Measurements from ENCODE around the gene DNM3. TPM values are rescaled to one million over a fixed set of nuclear protein-coding genes. Genes with fewer than 3 reads are reported as not detected.

Gene DNM3
- polyA plus RNA-seq, 4 donors: 4.3 to 5.7 (median 5.0) TPM

DNA sequence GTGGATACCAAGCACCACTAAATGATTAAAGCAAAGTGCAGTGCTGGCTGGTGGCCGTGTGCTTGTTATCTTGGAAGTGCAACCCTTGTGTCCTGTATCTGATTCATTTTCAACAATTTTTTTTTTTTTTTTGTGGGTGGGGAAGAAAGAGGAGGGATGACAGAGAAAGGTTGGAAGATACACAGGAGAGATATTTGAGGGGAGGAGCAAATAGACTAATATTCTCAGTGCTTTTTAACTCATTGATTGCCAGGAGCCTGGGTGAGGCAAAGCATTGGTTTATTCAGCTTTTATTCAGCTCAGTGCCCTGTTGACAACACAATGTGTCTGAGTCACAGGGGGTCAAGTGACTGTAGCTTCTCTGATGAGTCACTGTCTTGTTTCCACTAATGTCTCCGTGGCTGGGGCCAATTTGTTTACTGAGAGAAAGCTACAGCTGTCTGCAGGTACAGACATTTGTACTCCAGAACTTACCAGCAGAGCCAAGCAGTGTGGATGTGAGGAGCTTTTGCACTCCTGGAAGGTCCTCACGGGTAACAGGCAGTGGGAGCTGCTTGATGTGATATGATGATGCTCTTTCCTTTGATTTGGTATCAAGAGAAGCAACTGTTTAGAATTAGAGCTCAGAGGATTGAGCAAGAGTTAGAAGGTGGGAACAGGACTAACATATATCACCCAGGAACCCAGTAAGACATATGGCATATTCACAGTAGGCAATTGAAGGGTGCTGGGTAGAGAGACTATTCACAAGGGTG, 23.6 kb upstream of the DNM3 start:
- DNase-seq (ENCODE audit: low read depth in 4 of 4, low spot score in 3 of 4): no peak

DNA sequence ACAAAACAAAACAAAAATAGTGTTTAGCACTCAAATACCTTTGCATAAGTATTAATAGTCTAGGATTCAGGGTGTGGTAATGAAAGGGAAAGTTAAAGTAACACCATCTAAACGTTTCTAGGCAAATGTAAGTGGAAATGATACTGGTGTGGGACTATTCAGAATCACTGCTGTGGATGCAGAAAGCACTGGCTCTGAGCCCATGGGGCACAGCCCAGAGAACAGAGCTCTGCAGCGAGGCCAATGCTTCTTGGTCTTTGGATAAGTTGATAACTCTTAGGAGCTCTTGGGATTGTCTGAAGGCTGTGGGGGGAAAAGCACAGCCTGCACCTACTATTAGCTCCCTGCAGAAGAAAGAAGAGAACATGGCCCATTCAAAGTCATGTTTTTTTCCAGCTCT, 21.4 kb upstream of the DNM3 start:
- DNase-seq (ENCODE audit: low read depth in 4 of 4, low spot score in 3 of 4): no peak

DNA sequence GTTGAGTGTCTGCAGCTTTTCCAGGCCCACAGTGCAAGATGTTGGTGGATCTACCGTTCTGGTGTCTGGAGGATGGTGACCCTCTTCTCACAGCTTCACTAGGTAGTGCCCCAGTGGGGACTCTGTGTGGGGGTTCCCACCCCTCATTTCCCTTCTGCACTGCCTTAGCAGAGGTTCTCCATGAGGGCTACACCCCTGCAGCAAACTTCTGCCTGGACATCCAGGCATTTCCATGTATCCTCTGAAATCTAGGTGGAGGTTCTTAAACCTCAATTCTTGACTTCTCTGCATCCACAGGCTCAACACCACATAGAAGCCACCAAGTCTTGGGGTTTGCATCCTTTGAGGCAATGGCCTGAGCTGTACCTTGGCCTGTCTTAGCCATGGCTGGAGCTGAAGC, 14.3 kb upstream of the DNM3 start:
- no peak for DNase-seq (ENCODE audit: low read depth in 4 of 4, low spot score in 3 of 4)

DNA sequence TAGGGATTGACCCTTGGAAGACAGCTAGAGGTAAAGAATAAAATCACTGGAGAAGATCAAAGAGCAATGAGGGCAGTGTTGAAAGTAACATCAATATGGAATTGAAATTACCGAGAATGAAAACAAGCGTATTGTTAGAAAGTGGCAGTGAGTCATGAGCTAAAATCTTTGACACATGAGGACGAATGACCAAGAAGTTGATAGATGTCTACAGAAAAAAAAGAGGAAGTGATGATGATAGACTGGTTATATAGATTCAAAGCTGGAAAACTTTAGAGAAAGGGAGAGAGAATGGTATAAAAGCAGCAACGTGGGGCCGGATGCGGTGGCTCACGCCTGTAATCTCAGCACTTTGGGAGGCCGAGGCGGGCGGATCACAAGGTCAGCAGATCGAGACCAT, 12.5 kb upstream of the DNM3 start:
- no peak for DNase-seq (ENCODE audit: low read depth in 4 of 4, low spot score in 3 of 4)

DNA sequence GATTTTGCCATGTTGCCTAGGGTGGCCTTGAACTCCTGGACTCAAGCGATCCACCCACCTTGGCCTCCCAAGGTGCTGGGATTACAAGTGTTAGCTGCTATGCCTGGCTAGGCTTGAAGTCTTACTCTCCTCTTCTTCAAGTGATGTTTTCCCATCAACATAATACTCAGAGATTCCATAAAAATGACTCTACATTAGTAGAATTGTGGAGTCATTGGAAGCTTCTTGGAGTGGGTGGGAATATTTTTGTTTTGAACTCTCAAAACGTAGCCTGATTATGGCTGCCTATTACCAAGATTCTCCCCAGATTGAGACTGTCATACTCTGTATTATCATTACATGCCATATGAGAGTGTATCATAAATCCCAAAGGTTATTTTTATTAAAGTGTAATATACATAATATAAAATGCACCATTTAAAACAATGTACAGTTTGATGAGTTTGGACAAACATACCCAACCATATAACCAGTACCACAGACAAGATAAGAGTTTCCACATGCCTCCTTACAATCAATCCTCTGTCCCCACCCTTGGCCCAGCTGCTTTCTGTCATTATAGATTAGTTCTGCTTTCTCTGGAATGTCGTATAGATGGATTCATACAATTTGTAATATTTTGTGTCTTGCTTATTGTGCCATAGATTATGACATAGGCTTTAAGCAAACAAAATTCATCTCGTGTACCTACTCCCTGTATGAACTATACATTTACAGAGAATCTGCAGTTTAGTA, 8.0 kb upstream of the DNM3 start:
- DNase-seq (ENCODE audit: low read depth in 4 of 4, low spot score in 3 of 4): no peak

DNA sequence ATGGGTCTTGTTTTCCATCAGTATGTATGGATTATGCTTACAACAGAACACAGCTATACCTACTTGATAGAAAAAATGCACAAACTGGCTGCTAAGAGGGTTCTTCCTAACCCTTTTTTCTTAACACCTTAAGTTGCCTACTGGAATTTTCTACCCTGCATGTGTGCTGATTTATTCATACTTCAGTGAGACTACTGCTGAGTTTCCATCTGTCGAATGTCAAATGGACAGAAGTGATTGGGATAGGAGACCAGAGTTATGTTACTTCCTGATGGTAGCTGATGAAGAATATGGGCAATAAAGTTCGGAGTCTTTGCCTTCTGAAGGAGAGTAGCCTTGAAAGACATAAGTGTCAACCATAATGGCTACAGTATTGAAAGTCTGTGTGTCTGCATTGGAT, 6.5 kb upstream of the DNM3 start:
- no peak for DNase-seq (ENCODE audit: low read depth in 4 of 4, low spot score in 3 of 4)

DNA sequence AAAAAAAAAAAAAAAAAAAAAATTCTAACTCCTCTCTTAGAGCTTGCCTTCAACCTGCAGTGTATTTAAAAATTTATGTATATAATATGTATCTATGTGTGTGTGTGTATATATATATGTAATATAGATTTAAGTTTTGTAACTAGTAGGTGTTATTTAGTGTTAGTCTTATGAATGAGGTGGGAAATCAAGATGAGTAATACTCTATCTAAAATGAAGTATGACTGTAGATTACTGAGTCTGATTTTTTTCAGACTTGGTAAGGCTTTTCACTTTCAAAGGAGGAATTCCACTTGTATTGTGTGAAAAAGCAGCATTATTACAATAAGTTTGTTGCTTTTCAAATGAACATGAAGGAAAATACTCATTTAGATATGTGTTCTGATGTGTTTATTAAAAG, 5.4 kb upstream of the DNM3 start:
- no peak for DNase-seq (ENCODE audit: low read depth in 4 of 4, low spot score in 3 of 4)

DNA sequence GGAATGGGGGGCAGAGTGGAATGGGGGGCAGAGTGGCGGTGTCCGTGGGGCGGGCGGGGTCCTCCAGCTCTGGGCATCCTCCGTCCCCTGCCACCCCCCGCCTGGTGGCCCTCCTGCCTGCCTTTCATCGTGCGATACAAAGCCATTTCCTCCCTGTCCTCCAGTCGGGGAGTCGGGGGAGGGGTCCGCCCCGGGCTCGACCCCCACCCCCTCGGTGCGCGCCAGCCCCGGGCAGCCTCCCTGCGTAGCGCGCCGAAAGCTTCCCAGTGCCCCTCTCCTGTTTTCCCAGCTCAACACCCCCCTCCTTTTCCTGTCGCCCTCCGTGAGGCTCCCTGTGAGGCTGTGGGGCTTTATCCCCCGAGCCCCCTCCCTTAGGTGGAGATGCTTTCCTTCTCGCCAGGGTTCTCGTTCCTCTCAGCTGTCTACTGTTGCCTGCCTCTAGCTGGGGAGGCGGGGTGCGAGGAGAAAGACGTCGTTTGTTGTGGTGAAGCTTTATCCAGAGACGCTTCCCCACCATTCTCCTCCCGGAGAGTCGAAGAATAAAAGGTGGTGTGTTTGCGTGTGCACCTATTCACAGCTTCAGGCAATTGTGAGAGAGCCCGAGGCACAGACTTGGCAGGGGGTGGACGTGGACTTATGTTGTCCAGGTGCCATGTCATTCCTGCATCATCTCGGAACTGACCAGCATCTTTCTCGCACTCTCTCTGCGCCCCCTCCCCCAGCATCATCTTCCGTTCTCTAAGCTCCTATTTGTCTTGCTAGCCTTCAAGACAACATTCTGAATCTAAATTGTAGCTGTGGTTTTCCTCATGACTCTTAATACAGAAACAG, 848 bp downstream of the DNM3 start:
- peak in 1 of 4 donors; percentile 3 for DNase-seq (ENCODE audit: low read depth in 4 of 4, low spot score in 3 of 4)

DNA sequence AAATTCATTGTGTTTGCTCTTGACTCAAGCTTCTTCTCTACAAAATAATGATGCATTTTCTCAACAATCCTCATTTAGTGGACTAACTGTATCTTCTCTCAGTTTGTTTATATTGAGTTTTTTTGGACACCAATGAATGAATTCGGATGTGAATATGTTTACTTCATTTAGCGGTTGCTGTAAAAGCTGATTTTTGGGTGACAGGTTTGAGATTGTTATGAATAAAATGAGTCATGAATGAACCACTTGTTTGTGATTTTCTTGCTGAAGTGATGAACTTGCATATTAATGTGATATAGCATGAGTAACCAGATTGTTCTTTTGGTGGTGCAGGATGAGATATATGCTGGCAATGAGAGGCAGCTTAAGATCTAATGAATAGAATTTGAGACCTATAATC, 3.1 kb downstream of the DNM3 start:
- no peak for DNase-seq (ENCODE audit: low read depth in 4 of 4, low spot score in 3 of 4)

DNA sequence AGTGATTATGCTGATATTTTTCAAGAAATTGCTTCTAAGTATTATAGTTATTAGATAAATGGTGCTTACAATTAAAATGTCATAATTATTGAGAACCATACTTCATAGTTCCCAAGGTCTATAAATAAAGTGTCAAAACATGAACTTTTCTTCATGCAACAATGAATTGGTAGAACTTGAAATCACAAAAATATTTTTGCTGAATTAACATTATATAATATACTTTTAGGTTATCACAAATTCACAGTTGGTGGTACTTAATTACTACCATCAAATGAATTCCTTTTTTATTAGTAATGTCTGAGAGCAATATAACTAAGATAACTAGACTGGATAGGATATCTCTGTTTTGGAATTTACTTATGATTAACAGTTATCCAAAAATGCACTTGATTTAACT, 4.7 kb downstream of the DNM3 start:
- DNase-seq (ENCODE audit: low read depth in 4 of 4, low spot score in 3 of 4): no peak

DNA sequence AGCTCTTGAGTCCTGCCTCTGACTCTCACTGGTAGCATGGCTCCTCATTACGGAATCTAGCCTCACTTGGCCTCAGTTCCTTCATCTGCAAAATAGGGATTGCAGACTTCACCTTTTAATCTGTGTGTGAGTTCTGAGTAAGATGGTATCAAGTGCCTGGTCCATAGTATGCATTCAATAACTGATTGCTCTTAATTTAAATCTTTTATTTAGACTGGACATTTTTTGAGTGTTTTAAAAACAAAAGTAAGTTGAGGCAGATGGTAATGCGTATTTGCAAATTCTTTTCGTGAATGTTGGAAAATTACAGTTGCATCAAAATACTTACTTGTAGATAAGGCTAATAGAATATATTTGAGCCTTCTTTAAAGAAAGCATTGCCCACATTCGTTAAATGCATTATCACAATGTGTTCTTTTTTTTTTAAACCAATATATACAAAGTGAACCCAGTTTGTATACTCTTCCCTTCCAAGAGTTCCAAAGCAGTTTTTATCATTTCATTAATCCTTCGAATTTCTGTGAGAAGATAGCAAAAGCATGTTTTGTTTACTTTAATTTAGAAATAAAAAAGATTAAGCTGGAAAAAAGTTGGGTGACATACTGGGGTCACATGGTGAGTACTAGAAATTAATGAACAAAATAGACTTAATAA, 8.1 kb downstream of the DNM3 start:
- DNase-seq (ENCODE audit: low read depth in 4 of 4, low spot score in 3 of 4): no peak

DNA sequence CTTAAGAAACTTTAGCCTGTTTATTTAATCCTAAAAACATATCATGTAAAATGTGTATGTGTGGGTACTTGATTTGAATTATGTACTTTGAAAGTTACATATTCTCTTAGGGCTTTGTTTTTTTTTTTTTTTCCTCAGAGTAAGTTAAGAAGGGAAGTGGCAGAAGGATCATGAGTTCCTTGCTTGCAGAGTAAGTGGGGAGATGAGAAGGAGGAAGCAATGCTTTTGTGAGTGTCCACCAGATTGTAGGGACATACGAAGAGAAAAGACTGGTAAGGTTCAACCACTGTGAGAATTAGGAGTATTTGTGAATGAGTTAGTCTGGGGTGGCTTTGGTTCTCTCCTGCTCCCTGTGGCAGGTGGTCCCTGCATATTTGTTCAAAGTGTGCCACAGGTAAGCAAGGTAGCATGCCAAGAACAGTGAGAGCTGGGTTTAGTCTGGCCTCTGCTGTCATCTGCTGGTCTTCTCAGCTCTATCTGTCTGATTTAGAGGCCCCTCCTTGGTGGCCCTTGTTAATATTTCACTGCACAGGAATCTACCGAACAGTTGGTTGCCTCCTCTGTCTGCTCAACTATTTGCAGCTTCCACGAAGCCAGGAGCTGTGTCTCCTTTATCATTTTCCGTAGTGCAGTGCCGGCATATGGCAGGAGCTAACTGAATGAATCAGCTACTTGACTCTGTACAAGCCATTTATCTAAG, 9.5 kb downstream of the DNM3 start:
- no peak for DNase-seq (ENCODE audit: low read depth in 4 of 4, low spot score in 3 of 4)

DNA sequence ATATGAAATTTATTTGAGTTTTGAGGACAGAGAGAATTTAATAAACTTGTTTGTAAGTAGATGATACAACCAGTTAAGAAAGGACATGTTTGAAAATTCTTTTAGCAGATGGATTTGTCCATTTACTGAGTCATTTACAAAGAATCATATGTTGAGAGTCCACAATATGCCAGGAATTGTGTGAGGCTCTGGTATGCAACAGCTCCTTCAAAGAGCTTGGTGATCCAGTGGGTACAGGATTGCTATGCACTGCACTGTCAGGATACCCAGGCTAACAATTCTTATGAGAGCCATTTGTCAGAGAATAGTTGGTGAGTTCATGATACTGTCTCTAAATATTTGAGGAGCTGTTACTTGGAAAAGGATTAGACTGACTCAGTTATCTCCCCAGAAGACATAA, 11.0 kb downstream of the DNM3 start:
- no peak for DNase-seq (ENCODE audit: low read depth in 4 of 4, low spot score in 3 of 4)

DNA sequence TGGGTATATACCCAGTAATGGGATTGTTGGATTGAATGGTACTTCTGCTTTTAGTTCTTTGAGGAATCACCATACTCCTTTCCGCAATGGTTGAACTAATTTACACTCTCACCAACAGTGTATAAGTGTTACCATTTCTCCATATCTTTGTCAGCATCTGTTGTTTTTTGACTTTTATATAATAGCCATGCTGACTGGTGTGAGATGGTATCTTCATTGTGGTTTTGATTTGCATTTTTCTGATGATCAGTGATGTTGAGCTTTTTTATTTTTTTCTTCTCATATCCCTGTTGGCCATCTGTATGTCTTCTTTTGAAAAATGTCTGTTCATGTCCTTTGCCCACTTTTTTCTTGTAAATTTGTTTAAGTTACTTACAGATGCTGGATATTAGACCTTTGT, 14.1 kb downstream of the DNM3 start:
- DNase-seq (ENCODE audit: low read depth in 4 of 4, low spot score in 3 of 4): no peak

DNA sequence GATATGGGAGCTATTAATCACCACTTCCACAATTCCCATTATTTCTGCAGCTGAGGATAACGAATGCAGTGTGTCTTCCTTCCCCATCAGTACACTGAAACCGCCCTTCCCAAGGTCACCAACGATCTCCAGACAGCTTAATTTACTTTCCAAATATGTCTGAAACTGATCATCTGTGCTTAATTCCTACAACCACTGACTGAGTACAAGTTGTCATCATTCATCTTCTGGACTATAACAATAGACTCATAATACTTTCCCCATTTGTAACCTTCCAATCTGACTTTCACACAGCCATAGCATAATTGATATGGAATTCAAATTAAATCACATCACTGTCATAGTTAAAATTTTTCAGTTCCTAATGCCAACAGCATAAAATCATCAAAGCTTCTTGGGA, 17.4 kb downstream of the DNM3 start:
- no peak for DNase-seq (ENCODE audit: low read depth in 4 of 4, low spot score in 3 of 4)

DNA sequence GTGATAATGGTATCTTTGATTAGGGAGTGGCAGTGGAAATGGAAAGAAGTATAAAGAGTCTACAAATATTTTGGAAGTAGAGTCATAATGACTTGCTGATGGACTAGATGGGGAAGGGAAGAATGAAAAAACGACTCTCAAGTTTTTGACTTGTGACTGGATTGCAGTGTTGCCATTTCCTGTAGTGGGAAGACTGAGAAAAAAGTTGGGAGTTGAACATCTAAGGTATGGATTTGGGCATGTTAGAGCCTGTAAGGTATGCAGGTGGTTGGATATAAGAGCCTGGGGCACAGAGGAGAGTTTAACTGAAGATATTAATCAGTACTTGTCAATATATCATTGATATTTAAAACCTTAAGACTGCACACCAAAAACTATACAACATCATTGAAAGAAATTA, 19.4 kb downstream of the DNM3 start:
- no peak for DNase-seq (ENCODE audit: low read depth in 4 of 4, low spot score in 3 of 4)

DNA sequence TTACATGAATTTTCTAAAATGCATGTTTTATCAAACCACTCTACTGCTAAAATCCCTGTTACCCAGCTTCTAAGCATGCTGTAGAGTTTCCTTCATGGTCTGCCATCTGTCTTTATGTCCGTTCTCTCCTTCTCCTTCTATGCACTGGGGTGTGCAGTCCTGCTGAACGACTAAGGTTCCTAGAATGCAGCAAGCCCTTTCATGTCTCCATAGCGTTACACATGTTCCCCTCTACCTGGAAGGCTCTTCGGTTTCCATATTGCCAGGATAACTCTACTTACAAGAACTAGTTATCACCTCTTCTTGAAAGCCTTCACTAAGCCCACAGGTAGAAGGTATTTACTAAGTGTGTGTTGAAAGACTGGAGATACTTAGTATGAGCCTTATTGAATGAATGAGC, 22.2 kb downstream of the DNM3 start:
- no peak for DNase-seq (ENCODE audit: low read depth in 4 of 4, low spot score in 3 of 4)

DNA sequence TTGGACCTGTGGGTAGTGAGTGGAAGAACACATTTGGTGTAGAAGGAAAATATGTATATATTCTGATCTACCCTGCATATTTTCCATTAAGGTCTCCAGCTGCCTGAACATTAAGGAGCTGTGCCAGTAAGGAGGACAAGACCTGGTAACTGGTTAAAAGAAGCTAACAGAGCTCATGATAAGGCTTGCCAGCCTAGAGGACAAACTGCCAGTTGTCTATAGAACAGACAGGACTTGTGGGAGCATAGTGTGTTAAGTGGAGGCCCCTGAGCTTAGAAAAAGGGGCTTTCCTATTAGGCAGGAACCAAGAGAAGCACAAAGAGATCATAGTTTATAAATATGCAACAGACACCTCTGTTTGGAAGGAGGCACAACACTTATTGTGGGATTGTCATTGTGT, 23.0 kb downstream of the DNM3 start:
- no peak for DNase-seq (ENCODE audit: low read depth in 4 of 4, low spot score in 3 of 4)

DNA sequence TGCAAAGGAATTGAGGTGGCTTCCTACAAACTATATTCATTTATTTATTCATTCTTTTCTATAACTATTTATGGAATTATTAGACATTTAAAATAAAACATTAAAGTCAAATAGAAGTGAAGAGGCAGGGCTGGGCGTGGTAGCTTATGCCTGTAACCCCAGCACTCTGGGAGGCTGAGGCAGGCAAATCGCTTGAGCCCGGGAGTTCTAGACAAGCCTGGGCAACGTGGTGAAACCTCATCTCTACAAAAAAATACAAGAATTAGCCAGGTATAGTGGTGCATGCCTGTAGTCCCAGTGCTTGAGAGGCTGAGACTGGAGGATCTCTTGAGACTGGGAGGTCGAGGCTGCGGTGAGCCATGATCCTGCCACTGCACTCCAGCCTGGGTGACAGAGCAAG, 23.8 kb downstream of the DNM3 start:
- no peak for DNase-seq (ENCODE audit: low read depth in 4 of 4, low spot score in 3 of 4)

DNA sequence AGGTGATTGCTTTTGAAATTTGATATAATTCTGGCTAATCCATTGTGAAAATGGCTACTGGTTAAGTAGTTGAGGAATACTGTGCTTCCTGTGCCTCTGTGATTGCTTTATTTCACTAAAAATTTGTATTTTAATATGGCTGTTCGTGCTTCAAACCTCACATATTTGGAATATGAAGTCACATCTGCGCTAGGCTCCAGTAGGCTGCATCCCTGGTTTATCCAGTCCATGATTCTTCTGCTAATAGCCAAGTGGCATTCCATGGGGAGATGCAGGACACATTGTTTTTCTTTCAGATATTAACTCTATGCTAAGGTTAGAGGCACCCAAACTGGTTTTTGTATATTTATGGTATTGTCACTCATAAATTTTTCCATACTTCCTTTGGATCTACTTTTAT, 25.9 kb downstream of the DNM3 start:
- no peak for DNase-seq (ENCODE audit: low read depth in 4 of 4, low spot score in 3 of 4)
